HCT116 (cell line): ENCODE data around the gene ACSM3. TPM values are rescaled to one million over a fixed set of nuclear protein-coding genes. Genes with fewer than 3 reads are reported as not detected.

Source experiments
- ATAC-seq: fragments of 200-7000 bp; cut with Tn5 transposase; 2 replicates; pipeline ENCODE4 v1.9.1; 2020; ENCODE audit warnings: mild to moderate bottlenecking, moderate library complexity
- BruUV-seq: library from RNA; stranded (reverse); fragments of 400-500 nt; replicated peaks from 2 replicates; lab custom pipeline; 2021; lab: Mats Ljungman, UMichigan
- CTCF ChIA-PET: fragments of 300-600 bp; sonication (Branson Sonifier 250); formaldehyde crosslinking; loops from one replicate; lab custom pipeline; 2021; ENCODE audit warnings: antibody characterized with exemption; lab: Charles Lee
- POLR2A ChIA-PET: fragments of 300-600, 350-600 bp; sonication (Branson Sonifier 250); formaldehyde crosslinking; loops from one replicate; lab custom pipeline; 2021; ENCODE audit warnings: antibody characterized with exemption; lab: Charles Lee
- RAD21 ChIA-PET, 2 experiments: fragments of 300-600 bp; sonication (Branson Sonifier 250); formaldehyde crosslinking; loops; one replicate each; lab custom pipeline; 2023; ENCODE audit warnings: low total read pairs in 2 of 2; ENCODE audit not compliant: uncharacterized antibody in 2 of 2, unreplicated experiment in 2 of 2, low non-redundant PET in 1 of 2; lab: Charles Lee
- DNase-seq: peaks from one replicate; pipeline ENCODE4 v3.0.0-alpha.2; 2010; ENCODE audit warnings: low read depth, low spot score
- H2AFZ ChIP-seq: fragments of 200-600 bp; shearing (Covaris generic), sonication (generic); 2 replicates; pipeline ENCODE4 v1.6.1; 2017; ENCODE audit warnings: low read depth, mixed run types, mixed read lengths, antibody characterized with exemption, low read length; ENCODE audit not compliant: poor library complexity, severe bottlenecking
- H3K27ac ChIP-seq: 2 replicates; pipeline ENCODE4 v1.5.1; 2012; ENCODE audit warnings: low read depth, low read length
- H3K27me3 ChIP-seq: fragments of 200-600 bp; sonication (generic); 2 replicates; pipeline ENCODE4 v1.6.1; 2016; ENCODE audit warnings: mixed run types, low read length, mixed read lengths; ENCODE audit not compliant: insufficient read depth
- H3K36me3 ChIP-seq, 2 experiments: fragments of 200-500 bp in 1 of 2; fragments of 200-600 bp in 1 of 2; sonication (Bioruptor generic) in 1 of 2; sonication (generic) in 1 of 2; 2 replicates each; pipeline versions ENCODE4 v1.5.1 to v1.6.1; 2014 to 2016; ENCODE audit warnings: low read length in 2 of 2, inconsistent platforms in 1 of 2, mixed read lengths in 1 of 2, mixed run types in 1 of 2; ENCODE audit not compliant: insufficient read depth in 2 of 2, control insufficient read depth in 1 of 2
- H3K4me1 ChIP-seq, 2 experiments: fragments of 200-600 bp in 1 of 2; sonication (generic) in 1 of 2; 2 replicates each; pipeline versions ENCODE4 v1.5.1 to v1.6.1; 2012 to 2017; ENCODE audit warnings: low read length in 2 of 2, inconsistent platforms in 1 of 2, mild to moderate bottlenecking in 1 of 2, mixed read lengths in 1 of 2, mixed run types in 1 of 2, moderate library complexity in 1 of 2; ENCODE audit not compliant: insufficient read depth in 2 of 2, control insufficient read depth in 1 of 2
- H3K4me2 ChIP-seq: fragments of 200-600 bp; sonication (generic); 2 replicates; pipeline ENCODE4 v1.6.1; 2017; ENCODE audit warnings: mixed run types, low read length, mixed read lengths
- H3K4me3 ChIP-seq, 2 experiments: fragments of 200-600 bp in 1 of 2; sonication (generic) in 1 of 2; replicated peaks in 1 of 2; 2 replicates each; pipeline ENCODE4 v1.5.1; 2011 to 2016; ENCODE audit warnings: low read length in 2 of 2, control low read depth in 1 of 2, low read depth in 1 of 2, mild to moderate bottlenecking in 1 of 2, mixed read lengths in 1 of 2, mixed run types in 1 of 2
- H3K79me2 ChIP-seq: fragments of 200-600 bp; sonication (generic); 2 replicates; pipeline ENCODE4 v1.6.1; 2017; ENCODE audit warnings: mild to moderate bottlenecking, mixed run types, low read length, moderate library complexity, mixed read lengths; ENCODE audit not compliant: insufficient read depth
- H3K9ac ChIP-seq: fragments of 200-600 bp; sonication (generic); 2 replicates; pipeline ENCODE4 v1.6.1; 2016; ENCODE audit warnings: low read length, mixed read lengths
- H3K9me2 ChIP-seq: fragments of 200-600 bp; sonication (generic), shearing (Covaris generic); 2 replicates; pipeline ENCODE4 v1.6.1; 2017; ENCODE audit warnings: mixed run types, mild to moderate bottlenecking, moderate library complexity; ENCODE audit not compliant: insufficient read depth
- H3K9me3 ChIP-seq, 2 experiments: fragments of 200-500 bp in 1 of 2; fragments of 200-600 bp in 1 of 2; sonication (Bioruptor generic) in 1 of 2; sonication (generic) in 1 of 2; 2 replicates each; pipeline ENCODE4 v1.6.1; 2014 to 2017; ENCODE audit warnings: low read length in 2 of 2, mixed read lengths in 2 of 2, inconsistent platforms in 1 of 2, low read depth in 1 of 2, mild to moderate bottlenecking in 1 of 2, mixed run types in 1 of 2, moderate library complexity in 1 of 2; ENCODE audit not compliant: control insufficient read depth in 1 of 2, insufficient read depth in 1 of 2
- H4K20me1 ChIP-seq: fragments of 200-600 bp; sonication (generic), shearing (Covaris generic); 2 replicates; pipeline ENCODE4 v1.6.1; 2017; ENCODE audit warnings: mixed run types, mild to moderate bottlenecking, moderate library complexity; ENCODE audit not compliant: insufficient read depth
- ATF3 ChIP-seq: IDR thresholded peaks from 2 replicates; pipeline ENCODE4 v1.6.1; 2012
- CEBPB ChIP-seq: IDR thresholded peaks from 2 replicates; pipeline ENCODE4 v1.6.1; 2012; ENCODE audit warnings: low read depth
- CTCF ChIP-seq, 3 experiments: fragments of 200-600 bp in 1 of 3; sonication (generic) in 1 of 3; IDR thresholded peaks in 2 of 3; conservative IDR thresholded peaks in 1 of 3; 2 replicates each; pipeline ENCODE4 v1.5.1; 2012 to 2017; ENCODE audit warnings: low read depth in 2 of 3, low read length in 2 of 3, antibody characterized with exemption in 1 of 3, borderline replicate concordance in 1 of 3, control low read depth in 1 of 3, mild to moderate bottlenecking in 1 of 3, mixed read lengths in 1 of 3, mixed run types in 1 of 3, moderate library complexity in 1 of 3; ENCODE audit not compliant: insufficient read depth in 1 of 3
- POLR2AphosphoS5 ChIP-seq: IDR thresholded peaks from 2 replicates; pipeline ENCODE4 v1.6.1; 2011; ENCODE audit warnings: mild to moderate bottlenecking, low read depth, low read length, moderate library complexity
- SRF ChIP-seq: IDR thresholded peaks from 2 replicates; pipeline ENCODE4 v1.6.1; 2012; ENCODE audit warnings: low read depth
- ZFX ChIP-seq: fragments of 450-650 bp; IDR thresholded peaks from 2 replicates; pipeline ENCODE4 v1.6.1; 2017
- intact Hi-C: fragments of 100-400 bp; cut with micrococcal nuclease; formaldehyde crosslinking; loops from 2 replicates; pipeline ENCODE4 v1.10.0; 2022
- total RNA-seq: library from RNA; stranded (reverse); gene quantifications from one replicate; pipeline ENCODE4 v1.2.1, GENCODE V29; 2021; ENCODE audit not compliant: unreplicated experiment

Gene ACSM3
- total RNA-seq, 1 experiment from 2014 or later, result 15.0 TPM

GRCh38 chr16:20765732-20766131, 1.9 kb downstream of the ACSM3 start:
- RAD21 ChIA-PET, result no interaction called here
- ATAC-seq, result no peak
- H3K36me3 ChIP-seq, result no peaks in the 10 kb centered on the region

More at GRCh38 chr16:20765732-20766131, 1.9 kb downstream of the ACSM3 start:
- H2AFZ ChIP-seq, result no peak overlapping the region
- H3K4me2 ChIP-seq, result no peak overlapping the region
- no peak overlapping the region for H3K4me3 ChIP-seq
- H3K9me3 ChIP-seq, result no peaks in the 10 kb centered on the region
- no peaks in the 10 kb centered on the region for H3K9me2 ChIP-seq
- H3K27me3 ChIP-seq, result no peaks in the 10 kb centered on the region
- no peak overlapping the region for H3K27ac ChIP-seq
- ChIA-PET CTCF (interaction anchor here (3.7 kb wide), 1 partner anchor 9 kb away, joined by 14 read pairs; no protein-coding TSS in a partner anchor), POLR2A (interaction anchor here (1.5 kb wide), 1 partner anchor 25 kb away, joined by 3 read pairs; no protein-coding TSS in a partner anchor)
- TF ChIP-seq ZFX (no peak), POLR2AphosphoS5 (no peak), CTCF (IDR thresholded peaks at IDR 0.05 in 2 of 3, conservative IDR thresholded peaks at IDR 0.05 in 1 of 3; ENCODE audit: borderline replicate concordance in 1 of 3, insufficient read depth in 1 of 3, low read depth in 2 of 3, low read length in 2 of 3) (no peak), SRF (no peak), ATF3 (no peak), CEBPB (no peak)
- intact Hi-C loops, result no loop called here
- no peak overlapping the region for H3K9ac ChIP-seq
- no TSS peak for BruUV-seq
- no peak for DNase-seq
- no peaks in the 10 kb centered on the region for H4K20me1 ChIP-seq
- H3K4me1 ChIP-seq, result peaks cover 10 to 12% of the 10 kb centered on the region in 2 experiments
- no peaks in the 10 kb centered on the region for H3K79me2 ChIP-seq
